ENCODE results near the gene SH3GL3.
A peak's percentile ranks its signal among the peaks of the same experiment; 100 is the strongest.

The SH3GL3 gene

GRCh38 chr15:83446904-83447709 lies at the start of gene SH3GL3:
TSS of gene SH3GL3 (plus strand) at chr15:83447341. CDS start at chr15:83447534, 193 bp downstream.
- peak; percentile 70 for DNase-seq

GRCh38 chr15:83398626-83399025 lies 48.5 kb upstream of the SH3GL3 start:
- DNase-seq, result peak; percentile 66

GRCh38 chr15:83404121-83404520 lies 43.0 kb upstream of the SH3GL3 start:
- DNase-seq, result no peak

GRCh38 chr15:83410532-83410931 lies 36.6 kb upstream of the SH3GL3 start:
- no peak for DNase-seq

- DNase-seq, result no peak
Measured at GRCh38 chr15:83413054-83413719, 34.0 kb upstream of the SH3GL3 start.

GRCh38 chr15:83422081-83422480 lies 25.1 kb upstream of the SH3GL3 start:
- DNase-seq, result no peak

- no peak for DNase-seq
Measured at GRCh38 chr15:83422541-83422940, 24.6 kb upstream of the SH3GL3 start.

GRCh38 chr15:83424101-83424500 lies 23.0 kb upstream of the SH3GL3 start:
- DNase-seq, result no peak

GRCh38 chr15:83430441-83430840 lies 16.7 kb upstream of the SH3GL3 start:
- DNase-seq, result peak; percentile 78

GRCh38 chr15:83431521-83431920 lies 15.6 kb upstream of the SH3GL3 start:
- DNase-seq, result no peak

GRCh38 chr15:83435202-83435601 lies 11.9 kb upstream of the SH3GL3 start:
- DNase-seq, result peak; percentile 41

GRCh38 chr15:83435782-83436181 lies 11.4 kb upstream of the SH3GL3 start:
- no peak for DNase-seq

GRCh38 chr15:83436513-83437158 lies 10.5 kb upstream of the SH3GL3 start:
- peak; percentile 74 for DNase-seq

- peak; percentile 61 for DNase-seq
Measured at GRCh38 chr15:83443076-83443847, 3.9 kb upstream of the SH3GL3 start.

GRCh38 chr15:83444936-83445335 lies 2.2 kb upstream of the SH3GL3 start:
- no peak for DNase-seq

- no peak for DNase-seq
Measured at GRCh38 chr15:83445643-83446042, 1.5 kb upstream of the SH3GL3 start.

- no peak for DNase-seq
Measured at GRCh38 chr15:83446417-83446816, 724 bp upstream of the SH3GL3 start.

GRCh38 chr15:83449250-83449671 lies 2.1 kb downstream of the SH3GL3 start:
- DNase-seq, result no peak

GRCh38 chr15:83449937-83450506 lies 2.9 kb downstream of the SH3GL3 start:
- DNase-seq, result peak; percentile 77

- no peak for DNase-seq
Measured at GRCh38 chr15:83457149-83457548, 10.0 kb downstream of the SH3GL3 start.

GRCh38 chr15:83458381-83458780 lies 11.2 kb downstream of the SH3GL3 start:
- DNase-seq, result no peak

GRCh38 chr15:83462026-83462425 lies 14.9 kb downstream of the SH3GL3 start:
- no peak for DNase-seq
